PC-9 (cell line): ENCODE data around the gene DLG1. TPM values are rescaled to one million over a fixed set of nuclear protein-coding genes. Genes with fewer than 3 reads are reported as not detected.

Experiments
- BruUV-seq: library from RNA; stranded (reverse); fragments of 400-500 nt; replicated peaks from 2 replicates; lab custom pipeline; 2021; lab: Mats Ljungman, UMichigan
- CTCF ChIA-PET: fragments of 300-600 bp; sonication (Branson Sonifier 250); formaldehyde crosslinking; loops from one replicate; lab custom pipeline; 2022; ENCODE audit warnings: antibody characterized with exemption; lab: Charles Lee
- POLR2A ChIA-PET: fragments of 300-600 bp; sonication (Branson Sonifier 250); formaldehyde crosslinking; loops from one replicate; lab custom pipeline; 2022; ENCODE audit warnings: antibody characterized with exemption; ENCODE audit not compliant: unreplicated experiment; lab: Charles Lee
- DNase-seq, 2 experiments: peaks; one replicate each; pipeline versions ENCODE4 v3.0.0 to v3.0.0-alpha.2; 2015 to 2022; ENCODE audit warnings: mixed read lengths in 1 of 2
- H2AFZ ChIP-seq: fragments of 200-600 bp; sonication (generic); 2 replicates; pipeline ENCODE4 v1.8.1; 2017; ENCODE audit warnings: antibody characterized with exemption
- H3F3A ChIP-seq: fragments of 200-600 bp; sonication (generic); 2 replicates; pipeline ENCODE4 v1.8.1; 2017; ENCODE audit warnings: antibody characterized with exemption, mild to moderate bottlenecking, low read depth; ENCODE audit not compliant: insufficient read depth
- H3K27ac ChIP-seq: fragments of 200-600 bp; sonication (generic); 2 replicates; pipeline ENCODE4 v1.6.1; 2016; ENCODE audit warnings: mixed run types
- H3K27me3 ChIP-seq: fragments of 200-600 bp; sonication (generic); 2 replicates; pipeline ENCODE4 v1.6.1; 2016; ENCODE audit warnings: low read depth, mixed run types; ENCODE audit not compliant: insufficient read depth
- H3K36me3 ChIP-seq: fragments of 200-600 bp; sonication (generic); 2 replicates; pipeline ENCODE4 v1.6.1; 2016; ENCODE audit warnings: low read depth, mixed run types
- H3K4me1 ChIP-seq: fragments of 200-600 bp; sonication (generic); replicated peaks from 2 replicates; pipeline ENCODE4 v1.6.1; 2016; ENCODE audit warnings: mixed run types; ENCODE audit not compliant: insufficient read depth
- H3K4me2 ChIP-seq: fragments of 200-600 bp; sonication (generic); 2 replicates; pipeline ENCODE4 v1.6.1; 2017; ENCODE audit warnings: mixed run types
- H3K4me3 ChIP-seq: fragments of 200-600 bp; sonication (generic); 2 replicates; pipeline ENCODE4 v1.6.1; 2016; ENCODE audit warnings: mixed run types
- H3K79me2 ChIP-seq: fragments of 200-600 bp; sonication (generic); 2 replicates; pipeline ENCODE4 v1.6.1; 2017; ENCODE audit warnings: low read depth, mixed run types
- H3K9me2 ChIP-seq: fragments of 200-600 bp; sonication (generic); 2 replicates; pipeline ENCODE4 v1.8.1; 2017; ENCODE audit warnings: mild to moderate bottlenecking; ENCODE audit not compliant: insufficient read depth
- H3K9me3 ChIP-seq: fragments of 200-600 bp; sonication (generic); 2 replicates; pipeline ENCODE4 v1.8.1; 2016; ENCODE audit warnings: low read depth; ENCODE audit not compliant: insufficient read depth
- H4K20me1 ChIP-seq: fragments of 200-600 bp; sonication (generic); 2 replicates; pipeline ENCODE4 v1.8.1; 2017; ENCODE audit not compliant: insufficient read depth
- CTCF ChIP-seq: fragments of 200-600 bp; sonication (generic); conservative IDR thresholded peaks from 2 replicates; pipeline ENCODE4 v1.6.1; 2017; ENCODE audit warnings: mixed run types, antibody characterized with exemption, mild to moderate bottlenecking, moderate library complexity
- EZH2 ChIP-seq: fragments of 200-600 bp; sonication (generic); IDR thresholded peaks from 2 replicates; pipeline ENCODE4 v1.8.0; 2017; ENCODE audit warnings: antibody characterized with exemption, low read depth
- intact Hi-C: fragments of 100-400 bp; cut with micrococcal nuclease; formaldehyde crosslinking; loops from one replicate; pipeline ENCODE4 v1.10.0; 2022; ENCODE audit not compliant: unreplicated experiment
- total RNA-seq: library from RNA; stranded (reverse); gene quantifications from 2 replicates; pipeline ENCODE4 v1.2.3, GENCODE V29; 2021

Gene DLG1
- total RNA-seq, 1 experiment from 2014 or later = 201 TPM

DNA sequence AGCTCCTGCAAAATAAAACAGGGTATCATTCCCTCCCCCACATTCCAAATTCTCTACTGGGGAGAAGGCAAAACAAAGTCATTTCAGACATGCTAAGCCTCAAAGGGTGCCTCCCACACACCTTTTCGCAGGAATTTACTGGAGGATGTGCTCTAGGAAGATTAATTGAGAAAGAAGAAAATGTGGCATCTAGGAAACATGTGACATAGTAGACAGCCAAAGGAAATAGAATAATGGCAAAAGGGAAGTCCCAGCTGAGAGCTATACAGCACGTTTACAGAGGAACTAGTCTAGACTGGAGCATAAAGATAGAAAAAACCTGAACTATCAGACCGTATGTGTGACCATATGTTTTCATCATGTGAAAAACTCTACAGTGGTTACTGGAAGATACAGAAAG, 210.0 kb downstream of the DLG1 start:
- Histone ChIP-seq H3K4me1 (no peaks in the 10 kb centered on the region), H3K27ac (no peak overlapping the region), H3K79me2 (no peaks in the 10 kb centered on the region), H3K9me3 (no peaks in the 10 kb centered on the region), H3K27me3 (no peaks in the 10 kb centered on the region), H3K4me3 (no peak overlapping the region), H3K4me2 (no peak overlapping the region), H4K20me1 (peaks cover 9% of the 10 kb centered on the region; the same call in 1 of the 2 replicates), H3K36me3 (0 out of 2 replicates have a peak, but pooled peaks cover 31% of the 10 kb centered on the region), H3F3A (peaks cover 19% of the 10 kb centered on the region), H2AFZ (no peak overlapping the region), H3K9me2 (no peaks in the 10 kb centered on the region)
- POLR2A ChIA-PET = no interaction called here
- no peak for TF ChIP-seq CTCF
- BruUV-seq = no TSS peak
- no peak for DNase-seq
- CTCF ChIA-PET = no interaction called here
- intact Hi-C loops = no loop called here

GRCh38 chr3:197085137-197085536, 213.3 kb downstream of the DLG1 start:
- Histone ChIP-seq H3K36me3 (peaks cover 45% of the 10 kb centered on the region), H3K27ac (no peak overlapping the region), H3K4me2 (no peak overlapping the region), H4K20me1 (no peaks in the 10 kb centered on the region; the same call in 1 of the 2 replicates), H3K27me3 (no peaks in the 10 kb centered on the region), H3K79me2 (no peaks in the 10 kb centered on the region), H3F3A (peaks cover 27% of the 10 kb centered on the region), H3K4me3 (no peak overlapping the region), H3K9me3 (no peaks in the 10 kb centered on the region), H2AFZ (no peak overlapping the region), H3K9me2 (no peaks in the 10 kb centered on the region), H3K4me1 (no peaks in the 10 kb centered on the region)
- ChIA-PET CTCF (no interaction called here), POLR2A (no interaction called here)
- no TSS peak for BruUV-seq
- DNase-seq = no peak
- TF ChIP-seq CTCF (no peak), EZH2 (no peak)
- intact Hi-C loops = no loop called here

DNA sequence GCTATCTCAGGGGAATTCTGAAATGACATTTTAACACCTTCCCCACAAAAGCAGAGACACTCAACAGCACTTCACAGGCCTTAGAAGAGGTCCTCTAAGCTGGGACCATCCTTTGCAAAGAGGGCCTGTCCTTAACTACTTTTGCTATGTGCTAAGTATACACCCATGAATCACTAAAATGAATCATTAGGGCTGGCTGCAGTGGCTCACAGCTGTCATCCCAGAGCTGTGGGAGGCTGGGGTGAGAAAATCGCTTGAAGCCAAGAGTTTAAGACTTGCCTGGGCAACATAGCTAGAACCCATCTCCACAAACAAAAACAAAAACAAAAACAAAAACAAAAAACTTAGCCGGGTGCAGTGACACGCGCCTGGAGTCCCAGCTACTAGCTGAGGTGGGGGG, 214.9 kb downstream of the DLG1 start:
- H3K4me2 ChIP-seq = no peak overlapping the region
- no peaks in the 10 kb centered on the region for H3K79me2 ChIP-seq
- H3K9me3 ChIP-seq = no peaks in the 10 kb centered on the region
- no peak overlapping the region for H2AFZ ChIP-seq
- no peak for TF ChIP-seq EZH2
- TF ChIP-seq CTCF = no peak
- H3F3A ChIP-seq = peaks cover 27% of the 10 kb centered on the region
- POLR2A ChIA-PET = no interaction called here
- H3K27ac ChIP-seq = no peak overlapping the region
- H3K4me3 ChIP-seq = no peak overlapping the region
- no TSS peak for BruUV-seq
- H3K9me2 ChIP-seq = no peaks in the 10 kb centered on the region
- peaks cover 44% of the 10 kb centered on the region for H3K36me3 ChIP-seq
- intact Hi-C loops = no loop called here
- CTCF ChIA-PET = no interaction called here
- peaks cover 5% of the 10 kb centered on the region; the same call in 1 of the 2 replicates for H4K20me1 ChIP-seq
- H3K4me1 ChIP-seq = no peaks in the 10 kb centered on the region
- H3K27me3 ChIP-seq = no peaks in the 10 kb centered on the region
- DNase-seq = no peak
